ENCODE measurements around the gene POLR1D.

DNA sequence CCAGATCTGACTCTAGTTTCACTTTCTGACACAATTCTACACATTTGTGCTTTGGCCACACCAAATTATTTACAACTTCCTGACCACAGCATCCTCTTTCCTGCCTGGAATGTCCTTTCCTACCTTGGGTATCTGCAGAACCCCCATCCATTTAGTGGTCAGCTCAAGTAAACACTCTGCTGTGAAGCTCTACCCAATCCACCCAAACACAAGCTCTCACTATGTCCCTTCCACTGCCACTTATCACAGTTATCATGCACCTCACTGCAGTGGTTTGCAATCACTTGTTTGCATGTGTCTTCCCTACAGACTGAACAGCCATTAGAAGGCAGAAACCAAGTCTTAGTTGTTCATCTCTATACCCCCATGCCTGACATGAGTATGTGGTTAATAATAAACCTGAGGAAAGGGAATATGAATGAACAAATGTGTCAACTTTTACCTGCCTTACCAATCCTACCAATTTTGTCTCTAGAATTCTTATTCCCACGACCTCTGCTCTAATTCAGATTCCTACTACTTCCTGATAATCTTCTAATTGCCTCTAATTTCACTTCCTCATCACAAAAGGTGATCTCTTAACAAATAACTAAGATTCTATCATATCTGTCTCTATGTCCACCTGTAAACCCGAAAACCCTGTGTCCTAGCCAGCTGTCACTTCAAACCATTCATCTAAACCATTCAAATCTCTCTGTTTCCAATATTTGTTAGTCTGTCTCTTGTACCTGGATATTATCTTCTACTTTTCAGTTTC is 26.5 kb upstream of the POLR1D start:
- TF ChIP-seq, protein P1, sequence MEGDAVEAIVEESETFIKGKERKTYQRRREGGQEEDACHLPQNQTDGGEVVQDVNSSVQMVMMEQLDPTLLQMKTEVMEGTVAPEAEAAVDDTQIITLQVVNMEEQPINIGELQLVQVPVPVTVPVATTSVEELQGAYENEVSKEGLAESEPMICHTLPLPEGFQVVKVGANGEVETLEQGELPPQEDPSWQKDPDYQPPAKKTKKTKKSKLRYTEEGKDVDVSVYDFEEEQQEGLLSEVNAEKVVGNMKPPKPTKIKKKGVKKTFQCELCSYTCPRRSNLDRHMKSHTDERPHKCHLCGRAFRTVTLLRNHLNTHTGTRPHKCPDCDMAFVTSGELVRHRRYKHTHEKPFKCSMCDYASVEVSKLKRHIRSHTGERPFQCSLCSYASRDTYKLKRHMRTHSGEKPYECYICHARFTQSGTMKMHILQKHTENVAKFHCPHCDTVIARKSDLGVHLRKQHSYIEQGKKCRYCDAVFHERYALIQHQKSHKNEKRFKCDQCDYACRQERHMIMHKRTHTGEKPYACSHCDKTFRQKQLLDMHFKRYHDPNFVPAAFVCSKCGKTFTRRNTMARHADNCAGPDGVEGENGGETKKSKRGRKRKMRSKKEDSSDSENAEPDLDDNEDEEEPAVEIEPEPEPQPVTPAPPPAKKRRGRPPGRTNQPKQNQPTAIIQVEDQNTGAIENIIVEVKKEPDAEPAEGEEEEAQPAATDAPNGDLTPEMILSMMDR (IDR thresholded peaks at IDR 0.05 in 4 of 5, conservative IDR thresholded peaks at IDR 0.05 in 1 of 5), result no peak
- no peak for TF ChIP-seq POLR2A (IDR thresholded peaks at IDR 0.05)
